Measurements from ENCODE around the gene BLOC1S3.

The BLOC1S3 gene

GRCh38 chr19:45178262-45179071 is at the start of gene BLOC1S3:
BLOC1S3 (plus strand) TSS chr19:45178784; CDS start chr19:45179297, 513 bp downstream.
- TF ChIP-seq CTCF (IDR thresholded peaks at IDR 0.05) = no peak; the same call in 1 of the 2 replicates

GRCh38 chr19:45128806-45129205 is 49.8 kb upstream of the BLOC1S3 start:
- TF ChIP-seq CTCF (IDR thresholded peaks at IDR 0.05) = no peak

- no peak for TF ChIP-seq CTCF (IDR thresholded peaks at IDR 0.05)
Measured at GRCh38 chr19:45130236-45130635, 48.3 kb upstream of the BLOC1S3 start.

GRCh38 chr19:45130888-45131615 is 47.5 kb upstream of the BLOC1S3 start:
- peak; percentile 24; the same call in 1 of the 2 replicates for TF ChIP-seq CTCF (IDR thresholded peaks at IDR 0.05)

GRCh38 chr19:45133661-45134060 is 44.9 kb upstream of the BLOC1S3 start:
- TF ChIP-seq CTCF (IDR thresholded peaks at IDR 0.05) = no peak

- no peak for TF ChIP-seq CTCF (IDR thresholded peaks at IDR 0.05)
Measured at GRCh38 chr19:45135176-45135885, 43.3 kb upstream of the BLOC1S3 start.

GRCh38 chr19:45136507-45137178 is 41.9 kb upstream of the BLOC1S3 start:
- TF ChIP-seq CTCF (IDR thresholded peaks at IDR 0.05) = no peak
